ENCODE measurements around the gene RNF168.
"Not testable (repeated sequence)": the region's sequence is repeated elsewhere in the genome, so short reads cannot be mapped to it uniquely, and the experiment has no call there.

RNF168 gene

GRCh38 chr3:196514350-196514716 lies 10.8 kb upstream of the RNF168 start:
- DNase-seq = no peak

- DNase-seq = no peak
Measured at GRCh38 chr3:196513697-196514349, 10.3 kb upstream of the RNF168 start.

GRCh38 chr3:196511646-196512425 lies 8.3 kb upstream of the RNF168 start:
- DNase-seq = not testable (repeated sequence)

GRCh38 chr3:196511108-196511507 lies 7.5 kb upstream of the RNF168 start:
- not testable (repeated sequence) for DNase-seq

GRCh38 chr3:196506687-196507086 lies 3.1 kb upstream of the RNF168 start:
- no peak for DNase-seq

- no peak for DNase-seq
Measured at GRCh38 chr3:196504556-196504955, 988 bp upstream of the RNF168 start.

GRCh38 chr3:196504077-196504398 lies 470 bp upstream of the RNF168 start:
- not testable (repeated sequence) for DNase-seq

GRCh38 chr3:196502775-196503195 lies 783 bp downstream of the RNF168 start:
- peak; percentile 51 for DNase-seq

- peak; percentile 57 for DNase-seq
Measured at GRCh38 chr3:196501316-196502044, 2.1 kb downstream of the RNF168 start.

- DNase-seq = no peak
Measured at GRCh38 chr3:196499807-196500524, 3.6 kb downstream of the RNF168 start.

- DNase-seq = no peak
Measured at GRCh38 chr3:196499061-196499460, 4.5 kb downstream of the RNF168 start.

- DNase-seq = no peak
Measured at GRCh38 chr3:196498297-196498696, 5.3 kb downstream of the RNF168 start.

GRCh38 chr3:196496183-196496582 lies 7.4 kb downstream of the RNF168 start:
- DNase-seq = no peak

- no peak for DNase-seq
Measured at GRCh38 chr3:196493292-196493691, 10.3 kb downstream of the RNF168 start.

GRCh38 chr3:196492080-196492479 lies 11.5 kb downstream of the RNF168 start:
- no peak for DNase-seq

- no peak for DNase-seq
Measured at GRCh38 chr3:196489747-196490146, 13.8 kb downstream of the RNF168 start.

GRCh38 chr3:196486263-196486662 lies 17.3 kb downstream of the RNF168 start:
- peak; percentile 11 for DNase-seq

GRCh38 chr3:196477678-196478077 lies 25.9 kb downstream of the RNF168 start:
- no peak for DNase-seq

GRCh38 chr3:196472286-196472685 lies 31.3 kb downstream of the RNF168 start:
- no peak for DNase-seq

GRCh38 chr3:196471551-196471950 lies 32.0 kb downstream of the RNF168 start:
- DNase-seq = no peak

- DNase-seq = not testable (repeated sequence)
Measured at GRCh38 chr3:196470182-196470581, 33.4 kb downstream of the RNF168 start.

GRCh38 chr3:196463804-196464203 lies 39.8 kb downstream of the RNF168 start:
- peak; percentile 8 for DNase-seq

- no peak for DNase-seq
Measured at GRCh38 chr3:196463478-196463756, 40.2 kb downstream of the RNF168 start.
